ENCODE data around the gene TBC1D22A. TPM values are rescaled to one million over a fixed set of nuclear protein-coding genes. Genes with fewer than 3 reads are reported as not detected.

The TBC1D22A gene
- total RNA-seq, 1 donor from 2014 or later: 6.8 TPM

DNA sequence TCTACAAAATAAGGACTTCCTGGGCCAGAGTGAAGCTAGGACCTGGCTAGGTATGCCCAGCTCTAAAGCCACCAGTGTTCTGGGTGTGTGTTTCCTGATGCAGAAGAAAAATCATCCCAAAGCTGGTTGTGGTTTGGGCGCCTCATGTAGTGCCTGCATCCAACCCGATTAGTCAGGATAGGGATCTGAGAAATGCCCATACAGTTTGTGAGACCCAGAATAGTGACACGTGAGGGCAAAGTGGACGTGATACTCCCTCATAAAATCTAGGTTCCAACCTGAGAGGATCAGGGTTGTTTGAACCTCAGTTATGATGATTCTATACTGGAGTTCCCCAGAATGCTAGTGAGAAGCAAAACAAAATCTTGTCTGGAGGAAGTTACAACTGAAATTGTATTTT, 238.4 kb downstream of the TBC1D22A start:
- Histone ChIP-seq H3K36me3 (ENCODE audit: control insufficient read depth in 3 of 3, insufficient read depth in 3 of 3, low read length in 3 of 3) (peaks cover 3 to 7% (median 7%) of the 10 kb centered on the region in 3 donors), H3K4me1 (ENCODE audit: control insufficient read depth in 3 of 3, insufficient read depth in 3 of 3, low read length in 3 of 3) (no peaks in the 10 kb centered on the region), H3K27ac (ENCODE audit: low read depth, low read length) (no peak overlapping the region), H3K27me3 (ENCODE audit: control insufficient read depth in 3 of 3, insufficient read depth in 3 of 3, low read length in 3 of 3) (no peaks in the 10 kb centered on the region), H3K9me3 (ENCODE audit: control insufficient read depth in 3 of 3, low read length in 3 of 3) (no peaks in the 10 kb centered on the region), H3K9ac (ENCODE audit: low read depth in 1 of 3, low read length in 3 of 3) (no peak overlapping the region), H3K4me3 (ENCODE audit: low read length in 3 of 3) (no peak overlapping the region)

- Histone ChIP-seq H3K4me1 (ENCODE audit: control insufficient read depth in 3 of 3, insufficient read depth in 3 of 3, low read length in 3 of 3) (no peaks in the 10 kb centered on the region), H3K9me3 (ENCODE audit: control insufficient read depth in 3 of 3, low read length in 3 of 3) (no peaks in the 10 kb centered on the region), H3K9ac (ENCODE audit: low read depth in 1 of 3, low read length in 3 of 3) (no peak overlapping the region), H3K36me3 (ENCODE audit: control insufficient read depth in 3 of 3, insufficient read depth in 3 of 3, low read length in 3 of 3) (peaks cover 3 to 7% (median 7%) of the 10 kb centered on the region in 3 donors), H3K27ac (ENCODE audit: low read depth, low read length) (no peak overlapping the region), H3K27me3 (ENCODE audit: control insufficient read depth in 3 of 3, insufficient read depth in 3 of 3, low read length in 3 of 3) (no peaks in the 10 kb centered on the region), H3K4me3 (ENCODE audit: low read length in 3 of 3) (no peak overlapping the region)
Measured at GRCh38 chr22:47001288-47001687, 238.8 kb downstream of the TBC1D22A start.

DNA sequence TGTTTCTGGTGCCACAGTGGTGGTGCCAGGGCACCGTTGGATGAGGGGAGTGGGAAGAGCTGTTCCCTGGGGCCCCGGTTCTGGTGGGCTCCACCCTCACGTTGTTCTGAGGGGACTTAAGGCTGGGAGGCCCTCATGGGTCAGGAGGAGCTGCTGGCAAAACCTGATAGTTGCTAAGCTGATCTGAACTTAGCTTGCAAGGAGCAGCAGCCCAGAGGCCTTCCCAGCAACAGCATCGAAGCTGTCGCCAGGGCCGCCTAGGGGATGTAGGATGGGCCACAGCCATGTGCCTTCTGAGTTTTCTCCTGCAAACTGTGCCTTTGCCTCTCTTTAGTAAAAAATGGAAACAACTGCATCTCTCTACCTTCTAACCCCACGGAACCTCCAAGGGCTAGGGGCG, 240.2 kb downstream of the TBC1D22A start:
- Histone ChIP-seq H3K4me3 (ENCODE audit: low read length in 3 of 3) (no peak overlapping the region), H3K27me3 (ENCODE audit: control insufficient read depth in 3 of 3, insufficient read depth in 3 of 3, low read length in 3 of 3) (no peaks in the 10 kb centered on the region), H3K27ac (ENCODE audit: low read depth, low read length) (no peak overlapping the region), H3K9ac (ENCODE audit: low read depth in 1 of 3, low read length in 3 of 3) (no peak overlapping the region), H3K4me1 (ENCODE audit: control insufficient read depth in 3 of 3, insufficient read depth in 3 of 3, low read length in 3 of 3) (no peaks in the 10 kb centered on the region), H3K9me3 (ENCODE audit: control insufficient read depth in 3 of 3, low read length in 3 of 3) (no peaks in the 10 kb centered on the region), H3K36me3 (ENCODE audit: control insufficient read depth in 3 of 3, insufficient read depth in 3 of 3, low read length in 3 of 3) (peaks cover 2 to 5% (median 5%) of the 10 kb centered on the region in 3 donors)

GRCh38 chr22:47005506-47006408, 243.3 kb downstream of the TBC1D22A start:
- Histone ChIP-seq H3K9me3 (ENCODE audit: control insufficient read depth in 3 of 3, low read length in 3 of 3) (no peaks in the 10 kb centered on the region), H3K27ac (ENCODE audit: low read depth, low read length) (no peak overlapping the region), H3K36me3 (ENCODE audit: control insufficient read depth in 3 of 3, insufficient read depth in 3 of 3, low read length in 3 of 3) (peaks cover 0 to 7% (median 0%) of the 10 kb centered on the region in 3 donors), H3K4me1 (ENCODE audit: control insufficient read depth in 3 of 3, insufficient read depth in 3 of 3, low read length in 3 of 3) (no peaks in the 10 kb centered on the region), H3K27me3 (ENCODE audit: control insufficient read depth in 3 of 3, insufficient read depth in 3 of 3, low read length in 3 of 3) (no peaks in the 10 kb centered on the region), H3K4me3 (ENCODE audit: low read length in 3 of 3) (no peak overlapping the region), H3K9ac (ENCODE audit: low read depth in 1 of 3, low read length in 3 of 3) (no peak overlapping the region)

GRCh38 chr22:47006433-47006832, 244.0 kb downstream of the TBC1D22A start:
- H3K27ac ChIP-seq (ENCODE audit: low read depth, low read length): no peak overlapping the region
- no peaks in the 10 kb centered on the region for H3K27me3 ChIP-seq (ENCODE audit: control insufficient read depth in 3 of 3, insufficient read depth in 3 of 3, low read length in 3 of 3)
- no peaks in the 10 kb centered on the region for H3K9me3 ChIP-seq (ENCODE audit: control insufficient read depth in 3 of 3, low read length in 3 of 3)
- no peaks in the 10 kb centered on the region for H3K4me1 ChIP-seq (ENCODE audit: control insufficient read depth in 3 of 3, insufficient read depth in 3 of 3, low read length in 3 of 3)
- H3K4me3 ChIP-seq (ENCODE audit: low read length in 3 of 3): no peak overlapping the region
- no peak overlapping the region for H3K9ac ChIP-seq (ENCODE audit: low read depth in 1 of 3, low read length in 3 of 3)
- H3K36me3 ChIP-seq (ENCODE audit: control insufficient read depth in 3 of 3, insufficient read depth in 3 of 3, low read length in 3 of 3): peaks cover 0 to 7% (median 0%) of the 10 kb centered on the region in 3 donors

DNA sequence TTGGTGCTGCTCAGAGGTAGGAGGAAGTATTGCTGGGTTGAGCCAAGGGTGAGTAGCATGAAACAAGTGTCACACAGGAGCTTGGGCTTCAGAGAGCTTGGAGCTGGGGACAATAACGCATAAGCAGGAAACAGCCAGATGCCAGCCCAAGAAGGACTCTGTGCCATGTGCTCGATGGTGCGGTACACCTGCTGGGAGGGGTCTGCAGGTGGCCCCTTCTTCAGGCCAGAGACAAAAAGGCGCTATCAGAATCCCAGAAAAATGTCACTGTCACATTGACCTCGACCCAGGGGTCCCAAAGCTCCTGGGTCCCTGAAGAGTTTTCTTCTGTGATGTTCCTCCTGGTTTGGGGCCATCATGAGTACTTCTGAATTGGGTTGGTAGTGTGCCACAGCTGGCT, 244.4 kb downstream of the TBC1D22A start:
- H3K27ac ChIP-seq (ENCODE audit: low read depth, low read length): no peak overlapping the region
- no peaks in the 10 kb centered on the region for H3K27me3 ChIP-seq (ENCODE audit: control insufficient read depth in 3 of 3, insufficient read depth in 3 of 3, low read length in 3 of 3)
- H3K9ac ChIP-seq (ENCODE audit: low read depth in 1 of 3, low read length in 3 of 3): no peak overlapping the region

DNA sequence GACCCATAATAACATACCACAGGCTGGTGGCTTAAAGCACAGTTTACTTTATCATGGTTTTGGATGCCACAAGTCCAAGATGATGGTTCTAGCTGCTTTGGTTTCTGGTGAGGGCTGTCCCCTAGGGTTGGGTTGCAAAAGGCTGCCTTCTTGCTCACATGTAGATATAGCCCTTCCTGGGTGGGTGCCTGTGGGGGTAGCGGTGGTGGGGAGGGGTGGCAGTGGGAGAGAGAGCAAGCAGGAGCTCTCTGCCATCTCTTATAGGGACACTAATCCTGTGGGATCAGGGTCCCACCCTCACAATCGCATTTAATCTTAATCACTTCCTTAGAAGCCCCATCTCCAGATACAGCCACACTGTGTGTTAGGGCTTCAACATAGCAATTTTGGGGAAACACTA, 245.0 kb downstream of the TBC1D22A start:
- no peak overlapping the region for H3K4me3 ChIP-seq (ENCODE audit: low read length in 3 of 3)
- H3K27me3 ChIP-seq (ENCODE audit: control insufficient read depth in 3 of 3, insufficient read depth in 3 of 3, low read length in 3 of 3): no peaks in the 10 kb centered on the region
- H3K9me3 ChIP-seq (ENCODE audit: control insufficient read depth in 3 of 3, low read length in 3 of 3): no peaks in the 10 kb centered on the region
- peaks cover 0 to 7% (median 0%) of the 10 kb centered on the region in 3 donors for H3K36me3 ChIP-seq (ENCODE audit: control insufficient read depth in 3 of 3, insufficient read depth in 3 of 3, low read length in 3 of 3)
- H3K4me1 ChIP-seq (ENCODE audit: control insufficient read depth in 3 of 3, insufficient read depth in 3 of 3, low read length in 3 of 3): no peaks in the 10 kb centered on the region
- H3K27ac ChIP-seq (ENCODE audit: low read depth, low read length): no peak overlapping the region
- no peak overlapping the region for H3K9ac ChIP-seq (ENCODE audit: low read depth in 1 of 3, low read length in 3 of 3)

More for the DNA sequence above, 244.4 kb downstream of the TBC1D22A start:
- Histone ChIP-seq H3K9me3 (ENCODE audit: control insufficient read depth in 3 of 3, low read length in 3 of 3) (no peaks in the 10 kb centered on the region), H3K4me1 (ENCODE audit: control insufficient read depth in 3 of 3, insufficient read depth in 3 of 3, low read length in 3 of 3) (no peaks in the 10 kb centered on the region), H3K36me3 (ENCODE audit: control insufficient read depth in 3 of 3, insufficient read depth in 3 of 3, low read length in 3 of 3) (peaks cover 0 to 7% (median 0%) of the 10 kb centered on the region in 3 donors), H3K4me3 (ENCODE audit: low read length in 3 of 3) (no peak overlapping the region)

DNA sequence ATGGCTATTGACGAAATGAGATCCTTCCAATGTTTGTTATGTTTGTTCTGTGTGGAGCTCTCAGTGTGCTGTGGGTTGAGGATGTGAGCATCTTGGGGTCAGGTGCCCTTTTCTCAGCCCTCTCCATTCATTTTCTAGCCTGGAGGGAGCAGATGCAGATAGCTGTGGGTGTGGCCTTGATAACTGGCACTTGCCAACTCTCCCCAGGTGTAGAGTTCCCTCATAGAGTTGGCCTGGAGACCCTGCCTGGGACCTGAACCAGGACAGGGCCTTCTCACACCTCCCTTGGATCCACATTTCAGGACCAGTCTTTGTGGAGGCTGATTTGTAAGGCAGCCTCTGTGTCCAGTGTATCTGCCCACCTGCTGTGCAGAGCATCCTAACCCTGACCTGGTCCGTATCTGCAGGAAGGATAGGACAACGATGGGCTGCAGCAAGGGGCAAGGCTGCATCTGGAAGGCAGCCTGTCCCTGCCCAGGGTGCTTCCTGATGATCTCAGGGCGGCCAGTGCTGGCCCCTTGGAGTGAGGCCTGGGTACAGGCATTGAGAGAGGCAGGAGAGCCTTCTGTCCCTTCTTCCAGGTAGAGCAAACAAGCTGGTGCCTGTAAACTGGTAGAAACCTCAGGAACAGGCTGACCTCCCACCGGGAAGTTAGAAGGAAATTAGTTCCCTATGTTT, 245.9 kb downstream of the TBC1D22A start:
- Histone ChIP-seq H3K4me1 (ENCODE audit: control insufficient read depth in 3 of 3, insufficient read depth in 3 of 3, low read length in 3 of 3) (no peaks in the 10 kb centered on the region), H3K9me3 (ENCODE audit: control insufficient read depth in 3 of 3, low read length in 3 of 3) (no peaks in the 10 kb centered on the region), H3K27ac (ENCODE audit: low read depth, low read length) (no peak overlapping the region), H3K27me3 (ENCODE audit: control insufficient read depth in 3 of 3, insufficient read depth in 3 of 3, low read length in 3 of 3) (no peaks in the 10 kb centered on the region), H3K4me3 (ENCODE audit: low read length in 3 of 3) (no peak overlapping the region), H3K36me3 (ENCODE audit: control insufficient read depth in 3 of 3, insufficient read depth in 3 of 3, low read length in 3 of 3) (peaks cover 0 to 7% (median 0%) of the 10 kb centered on the region in 3 donors), H3K9ac (ENCODE audit: low read depth in 1 of 3, low read length in 3 of 3) (no peak overlapping the region)

- no peak overlapping the region for H3K27ac ChIP-seq (ENCODE audit: low read depth, low read length)
- no peak overlapping the region for H3K9ac ChIP-seq (ENCODE audit: low read depth in 1 of 3, low read length in 3 of 3)
- H3K27me3 ChIP-seq (ENCODE audit: control insufficient read depth in 3 of 3, insufficient read depth in 3 of 3, low read length in 3 of 3): no peaks in the 10 kb centered on the region
- peaks cover 0 to 7% (median 0%) of the 10 kb centered on the region in 3 donors for H3K36me3 ChIP-seq (ENCODE audit: control insufficient read depth in 3 of 3, insufficient read depth in 3 of 3, low read length in 3 of 3)
- no peaks in the 10 kb centered on the region for H3K4me1 ChIP-seq (ENCODE audit: control insufficient read depth in 3 of 3, insufficient read depth in 3 of 3, low read length in 3 of 3)
- no peaks in the 10 kb centered on the region for H3K9me3 ChIP-seq (ENCODE audit: control insufficient read depth in 3 of 3, low read length in 3 of 3)
- H3K4me3 ChIP-seq (ENCODE audit: low read length in 3 of 3): no peak overlapping the region
Measured at GRCh38 chr22:47009304-47010101, 247.1 kb downstream of the TBC1D22A start.
